IPS-15b (cell line): ENCODE results near the gene MCU.
A peak's percentile ranks its signal among the peaks of the same experiment; 100 is the strongest.
"Not testable (repeated sequence)": the region's sequence is repeated elsewhere in the genome, so short reads cannot be mapped to it uniquely, and the experiment has no call there.

Experiments used
- H3K27me3 ChIP-seq: one replicate; pipeline ENCODE4 v1.6.1; 2013; ENCODE audit warnings: low read length; ENCODE audit not compliant: control insufficient read depth, insufficient read depth
- H3K36me3 ChIP-seq: one replicate; pipeline ENCODE4 v1.6.1; 2013; ENCODE audit warnings: low read length; ENCODE audit not compliant: control insufficient read depth, insufficient read depth
- H3K4me1 ChIP-seq: one replicate; pipeline ENCODE4 v1.6.1; 2013; ENCODE audit warnings: mild to moderate bottlenecking, low read length; ENCODE audit not compliant: control insufficient read depth, insufficient read depth
- H3K4me3 ChIP-seq: one replicate; pipeline ENCODE4 v1.5.1; 2013; ENCODE audit warnings: low read depth, low read length
- H3K9ac ChIP-seq: one replicate; pipeline ENCODE4 v1.6.1; 2013; ENCODE audit warnings: low read depth, mild to moderate bottlenecking, low read length
- H3K9me3 ChIP-seq: one replicate; pipeline ENCODE4 v1.6.1; 2013; ENCODE audit warnings: mild to moderate bottlenecking, low read length; ENCODE audit not compliant: control insufficient read depth, insufficient read depth

MCU gene

GRCh38 chr10:72753760-72754231, 61.9 kb downstream of the MCU start:
- Histone ChIP-seq H3K27me3 (no peaks in the 10 kb centered on the region), H3K4me3 (no peak overlapping the region), H3K4me1 (peaks cover 50% of the 10 kb centered on the region), H3K36me3 (no peaks in the 10 kb centered on the region), H3K9me3 (no peaks in the 10 kb centered on the region), H3K9ac (no peak overlapping the region)

DNA sequence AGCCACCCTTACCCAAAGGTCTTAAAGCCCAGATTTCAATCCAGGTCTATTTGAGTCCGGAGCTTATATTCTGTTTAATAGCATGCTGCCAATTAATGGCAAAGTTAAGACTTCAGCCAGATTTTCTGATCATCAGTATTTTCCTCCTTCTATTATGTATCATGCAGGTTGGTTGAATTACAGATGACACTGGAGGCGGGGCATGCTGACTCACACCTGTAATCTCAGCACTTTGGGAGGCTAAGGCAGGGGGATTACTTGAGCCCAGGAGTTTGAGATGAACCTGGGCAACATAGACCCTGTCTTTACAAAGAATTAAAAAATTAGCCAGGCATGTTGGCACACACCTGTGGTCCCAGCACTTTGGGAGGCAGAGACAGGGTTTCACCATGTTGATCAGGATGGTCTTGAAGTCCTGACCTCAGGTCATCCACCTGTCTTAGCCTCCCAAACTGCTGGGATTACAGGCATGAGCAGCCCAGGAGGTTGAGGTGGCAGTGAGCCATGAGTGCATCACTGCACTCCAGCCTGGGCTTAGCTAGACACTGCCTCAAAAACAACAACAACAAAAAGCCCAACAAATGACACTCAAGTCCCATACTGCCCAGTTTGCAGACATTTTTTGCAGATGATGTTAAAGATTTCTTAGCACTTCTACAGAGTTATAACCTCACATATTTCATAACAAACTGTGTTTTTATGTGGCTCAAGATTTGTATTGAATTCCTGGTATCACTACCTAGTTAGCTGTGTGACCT, 62.5 kb downstream of the MCU start:
- H3K4me3 ChIP-seq: no peak overlapping the region
- H3K4me1 ChIP-seq: peaks cover 52% of the 10 kb centered on the region
- H3K36me3 ChIP-seq: no peaks in the 10 kb centered on the region
- H3K27me3 ChIP-seq: no peaks in the 10 kb centered on the region
- H3K9ac ChIP-seq: no peak overlapping the region
- no peaks in the 10 kb centered on the region for H3K9me3 ChIP-seq

DNA sequence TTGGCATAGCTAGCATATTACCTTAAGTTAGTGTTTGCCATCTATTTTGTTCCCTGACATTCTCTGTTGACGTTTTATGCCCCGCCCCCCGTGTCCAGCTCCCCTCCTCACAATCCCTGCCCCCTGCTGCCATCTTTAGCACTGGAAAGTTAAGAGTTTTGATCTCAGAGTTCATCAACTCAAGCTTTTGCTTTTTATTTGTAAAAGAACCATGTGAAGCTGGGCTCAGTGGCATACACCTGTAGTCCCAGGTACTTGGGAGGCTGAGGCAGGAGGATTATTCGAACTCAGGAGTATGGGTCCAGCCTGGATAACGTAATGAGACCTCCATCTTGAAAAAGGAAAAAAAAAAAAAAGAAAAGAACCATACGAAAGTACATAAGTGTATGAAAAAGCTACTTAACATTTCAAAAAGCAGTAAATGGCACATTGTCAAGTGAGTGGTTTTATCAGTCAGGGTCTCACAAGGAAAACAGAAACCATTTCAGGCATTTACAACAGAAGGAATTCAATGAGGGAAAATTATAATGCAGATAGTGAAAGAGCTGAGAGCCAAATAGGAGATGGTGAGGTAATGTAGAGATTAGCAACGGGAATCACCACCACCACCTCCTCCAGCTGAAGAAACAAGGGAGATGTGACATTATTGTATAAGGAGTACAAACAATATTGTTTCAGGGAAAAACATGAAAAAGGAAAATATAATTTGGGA, 64.9 kb downstream of the MCU start:
- H3K4me1 ChIP-seq: peaks cover 57% of the 10 kb centered on the region

GRCh38 chr10:72757732-72758131, 65.8 kb downstream of the MCU start:
- Histone ChIP-seq H3K9me3 (no peaks in the 10 kb centered on the region), H3K27me3 (no peaks in the 10 kb centered on the region), H3K4me3 (no peak overlapping the region), H3K4me1 (peaks cover 54% of the 10 kb centered on the region), H3K9ac (no peak overlapping the region), H3K36me3 (no peaks in the 10 kb centered on the region)

More for the DNA sequence above, 64.9 kb downstream of the MCU start:
- Histone ChIP-seq H3K4me3 (peak overlapping the region; percentile 18), H3K9ac (no peak overlapping the region), H3K36me3 (no peaks in the 10 kb centered on the region), H3K9me3 (no peaks in the 10 kb centered on the region), H3K27me3 (no peaks in the 10 kb centered on the region)

DNA sequence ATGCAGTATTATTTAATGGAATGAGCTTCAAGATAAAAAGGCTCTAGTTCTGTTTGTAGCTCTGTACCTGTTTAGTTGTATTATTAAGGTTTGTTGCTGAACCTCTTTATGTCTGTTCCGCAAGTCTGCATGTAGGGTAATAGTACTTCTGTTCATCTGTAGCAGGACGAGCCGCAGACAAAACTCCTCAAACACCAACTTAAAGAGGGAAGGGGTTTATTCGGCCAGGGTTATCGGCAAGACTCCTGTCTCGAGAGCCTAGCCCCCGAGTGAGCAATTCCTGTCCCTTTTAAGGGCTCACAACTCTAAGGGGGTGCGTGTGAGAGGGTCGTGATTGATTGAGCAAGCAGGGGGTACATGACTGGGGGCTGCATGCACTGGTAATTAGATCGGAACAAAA, 67.0 kb downstream of the MCU start:
- peaks cover 49% of the 10 kb centered on the region for H3K4me1 ChIP-seq
- not testable (repeated sequence) for H3K36me3 ChIP-seq, H3K9me3 ChIP-seq, H3K4me3 ChIP-seq, H3K27me3 ChIP-seq, H3K9ac ChIP-seq

- Histone ChIP-seq H3K27me3 (no peaks in the 10 kb centered on the region), H3K9ac (no peak overlapping the region), H3K4me1 (peaks cover 42% of the 10 kb centered on the region), H3K36me3 (no peaks in the 10 kb centered on the region), H3K9me3 (no peaks in the 10 kb centered on the region), H3K4me3 (no peak overlapping the region)
Observed at GRCh38 chr10:72759584-72759983, 67.6 kb downstream of the MCU start.

DNA sequence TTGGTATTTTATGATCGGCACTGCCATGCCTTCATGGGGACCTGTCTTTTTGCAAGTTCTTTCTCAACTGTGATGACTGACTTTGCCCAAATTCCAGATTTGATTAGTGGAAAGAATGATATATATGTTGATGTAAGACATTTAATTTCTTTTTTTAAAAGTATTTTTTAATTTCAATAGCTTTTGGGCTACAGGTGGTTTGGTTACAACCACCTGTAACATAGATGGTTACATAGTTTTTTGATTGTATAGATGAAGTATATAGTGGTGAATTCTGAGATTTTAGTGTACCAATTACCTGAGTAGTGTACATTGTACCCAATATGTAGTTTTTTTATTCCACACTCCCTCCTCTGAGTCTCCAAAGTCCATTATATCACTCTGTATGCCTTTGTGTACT, 69.6 kb downstream of the MCU start:
- no peaks in the 10 kb centered on the region for H3K36me3 ChIP-seq
- H3K9ac ChIP-seq: no peak overlapping the region

GRCh38 chr10:72762042-72762441, 70.1 kb downstream of the MCU start:
- peak overlapping the region; percentile 5 for H3K9ac ChIP-seq
- no peaks in the 10 kb centered on the region for H3K9me3 ChIP-seq
- no peaks in the 10 kb centered on the region for H3K27me3 ChIP-seq
- H3K4me1 ChIP-seq: peaks cover 24% of the 10 kb centered on the region
- no peak overlapping the region for H3K4me3 ChIP-seq
- H3K36me3 ChIP-seq: no peaks in the 10 kb centered on the region

More for the DNA sequence above, 69.6 kb downstream of the MCU start:
- Histone ChIP-seq H3K27me3 (no peaks in the 10 kb centered on the region), H3K9me3 (no peaks in the 10 kb centered on the region), H3K4me1 (peaks cover 27% of the 10 kb centered on the region), H3K4me3 (no peak overlapping the region)

GRCh38 chr10:72763201-72763600, 71.3 kb downstream of the MCU start:
- H3K9ac ChIP-seq: no peak overlapping the region
- peaks cover 12% of the 10 kb centered on the region for H3K4me1 ChIP-seq
- H3K36me3 ChIP-seq: no peaks in the 10 kb centered on the region
- H3K9me3 ChIP-seq: no peaks in the 10 kb centered on the region
- no peak overlapping the region for H3K4me3 ChIP-seq
- no peaks in the 10 kb centered on the region for H3K27me3 ChIP-seq

DNA sequence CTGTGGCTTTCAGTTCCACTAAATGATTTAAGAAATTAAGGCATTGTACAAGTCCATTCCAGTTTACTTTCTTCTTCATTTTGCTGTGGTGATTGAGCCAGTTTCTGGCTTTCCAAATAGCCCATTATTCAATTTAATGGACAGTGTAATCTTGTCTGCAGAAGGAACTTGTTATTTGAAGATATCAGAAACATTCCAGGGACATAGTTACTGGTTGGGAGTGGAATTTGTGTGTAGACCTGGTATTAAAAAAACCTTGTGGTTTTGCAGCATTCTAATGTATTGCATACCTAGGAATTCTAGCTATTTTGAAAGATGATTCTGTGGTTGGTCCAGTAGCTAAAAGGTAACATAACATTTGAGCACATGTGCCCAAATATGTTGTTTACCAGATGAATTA, 72.2 kb downstream of the MCU start:
- Histone ChIP-seq H3K9me3 (no peaks in the 10 kb centered on the region), H3K9ac (no peak overlapping the region), H3K4me1 (peaks cover 5% of the 10 kb centered on the region), H3K4me3 (no peak overlapping the region), H3K36me3 (no peaks in the 10 kb centered on the region), H3K27me3 (no peaks in the 10 kb centered on the region)

DNA sequence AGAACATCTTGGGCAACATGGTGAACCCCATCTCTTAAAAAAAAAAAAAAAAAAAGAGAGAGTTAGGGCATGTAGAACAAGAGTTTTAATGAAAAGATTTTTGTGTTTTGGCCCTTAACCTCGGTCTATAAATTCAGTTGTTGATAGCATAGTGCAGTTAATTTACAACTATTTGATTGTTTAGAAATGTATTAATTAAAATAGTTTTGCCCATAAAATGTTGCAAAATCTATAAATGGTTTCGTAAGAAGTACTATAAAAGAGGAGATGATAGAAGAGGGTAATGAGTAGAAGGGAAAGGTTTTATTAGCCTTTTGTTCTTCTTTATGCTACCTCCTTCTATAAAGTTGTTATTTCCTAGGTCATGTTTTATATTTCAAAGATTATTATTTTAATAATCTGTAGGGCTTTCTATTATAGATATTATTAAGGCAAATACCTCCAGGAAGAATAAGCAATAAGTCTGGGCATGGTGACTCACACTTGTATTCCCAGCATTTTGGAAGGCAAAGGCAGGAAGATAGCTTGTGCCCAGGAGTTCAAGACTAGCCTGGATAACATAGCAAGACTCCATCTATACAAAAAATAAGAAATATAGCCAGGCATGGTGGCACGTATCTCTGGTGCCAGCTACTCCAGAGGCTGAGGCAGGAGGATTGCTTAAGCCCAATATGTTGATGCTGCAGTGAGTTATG, 73.3 kb downstream of the MCU start:
- no peaks in the 10 kb centered on the region for H3K4me1 ChIP-seq
- no peak overlapping the region for H3K9ac ChIP-seq
- H3K36me3 ChIP-seq: no peaks in the 10 kb centered on the region
- no peaks in the 10 kb centered on the region for H3K27me3 ChIP-seq
- no peaks in the 10 kb centered on the region for H3K9me3 ChIP-seq
- H3K4me3 ChIP-seq: no peak overlapping the region
